Left lung (tissue), 10 donors: ENCODE measurements around the gene CTNNA1. TPM values are rescaled to one million over a fixed set of nuclear protein-coding genes. Genes with fewer than 3 reads are reported as not detected.

ENCODE experiments used
- ATAC-seq: fragments of 200-7000 bp; cut with Tn5 transposase; one replicate; pipeline ENCODE4 v1.9.1; 2020; ENCODE audit warnings: moderate library complexity
- DNase-seq, 4 donors: peaks; one replicate each; pipeline ENCODE4 v3.0.0-alpha.2; 2013 to 2020
- H3K27ac ChIP-seq, 2 donors: fragments of 200-600 bp; sonication (generic) in 1 of 2; one replicate each; pipeline versions ENCODE4 v1.5.0 to v1.8.0; 2020 to 2021
- H3K27me3 ChIP-seq, 2 donors: fragments of 200-600 bp; sonication (generic) in 1 of 2; one replicate each; pipeline versions ENCODE4 v1.5.0 to v1.8.0; 2020 to 2021
- H3K36me3 ChIP-seq, 2 donors: fragments of 200-600 bp; sonication (generic) in 1 of 2; one replicate each; pipeline versions ENCODE4 v1.5.0 to v1.8.0; 2020 to 2021
- H3K4me1 ChIP-seq, 2 donors: fragments of 200-600 bp; one replicate each; pipeline ENCODE4 v1.8.0; 2021
- H3K4me3 ChIP-seq, 2 donors: fragments of 200-600 bp; sonication (generic) in 1 of 2; one replicate each; pipeline versions ENCODE4 v1.5.0 to v1.8.0; 2020 to 2021; ENCODE audit warnings: mild to moderate bottlenecking in 1 of 2
- H3K9me3 ChIP-seq, 2 donors: fragments of 200-600 bp; sonication (generic) in 1 of 2; one replicate each; pipeline versions ENCODE4 v1.5.0 to v1.8.0; 2020 to 2021
- intact Hi-C, 2 donors: fragments of 100-400 bp; cut with DNase I; formaldehyde crosslinking; loops; one replicate each; pipeline versions ENCODE4 v1.11.2 to v1.14.2; 2022
- polyA plus RNA-seq, 6 donors: library from polyadenylated mRNA; unstranded; fragments of 120-200 nt; gene quantifications; one replicate each; pipeline ENCODE4 v1.2.1, GENCODE V29; 2013; ENCODE audit not compliant: insufficient read length in 6 of 6
- total RNA-seq, 2 donors: library from RNA; stranded (reverse); fragmentation: NEBNext Ultra II Directional; extraction: Animal tissue kit (Norgen Biotek cat#: 25700); gene quantifications; one replicate each; pipeline ENCODE4 v1.2.1, GENCODE V29; 2021
- TF ChIP-seq, protein P1 (sequence below), 2 donors: fragments of 200-600 bp; sonication (generic) in 1 of 2; IDR thresholded peaks; one replicate each; pipeline versions ENCODE4 v1.5.0 to v1.8.0; 2021; ENCODE audit warnings: antibody characterized with exemption in 2 of 2
- donor health status: DM: no; HTN: yes; CAD: no.
- donor health status: DM: no; HTN: no; CAD: no.

CTNNA1 gene
- total and polyA plus RNA-seq, 8 donors, result 309 to 443 (median 366) TPM

DNA sequence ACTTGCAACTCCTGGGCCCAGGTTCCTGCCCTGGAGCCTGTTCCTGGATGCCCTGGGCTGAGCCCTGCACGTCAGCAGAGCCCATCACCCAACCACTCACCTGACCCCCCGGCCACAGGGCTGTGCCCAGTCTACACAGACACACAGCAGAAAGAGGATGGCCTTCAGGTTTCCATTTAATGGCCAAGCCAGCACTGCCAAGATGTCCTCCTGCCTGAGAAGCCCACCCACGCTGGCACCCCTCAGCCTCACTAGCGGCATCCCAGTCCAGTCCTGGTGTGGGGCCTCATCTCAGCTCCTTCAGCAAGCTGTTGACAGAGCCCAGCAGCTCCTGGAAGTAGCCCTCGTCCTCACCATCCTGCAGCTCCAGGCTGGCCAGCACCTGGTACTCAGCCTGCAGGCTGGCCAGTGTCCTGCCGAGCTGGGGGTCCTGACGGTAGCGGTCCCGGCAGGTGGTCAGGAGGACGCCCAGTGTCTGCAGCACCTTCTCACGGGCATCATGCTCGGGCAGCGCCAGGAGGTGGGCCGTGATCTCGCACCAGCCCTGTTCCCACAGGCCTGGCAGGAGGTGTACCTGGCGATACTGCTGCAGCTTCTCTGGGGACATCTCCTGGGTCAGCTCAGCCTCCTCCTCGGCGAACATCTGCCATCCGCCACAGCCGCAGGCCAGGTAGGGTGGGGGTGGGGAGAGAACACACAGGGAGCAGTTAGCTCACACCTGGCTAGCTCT lies 193.8 kb downstream of the CTNNA1 start:
- Histone ChIP-seq H3K4me3 (no peak overlapping the region), H3K9me3 (no peaks in the 10 kb centered on the region), H3K36me3 (peaks cover 0 to 25% of the 10 kb centered on the region in 2 donors), H3K4me1 (peaks cover 0 to 3% of the 10 kb centered on the region in 2 donors), H3K27ac (no peak overlapping the region), H3K27me3 (no peaks in the 10 kb centered on the region)
- intact Hi-C loops, result no loop called here
- TF ChIP-seq, protein P1, sequence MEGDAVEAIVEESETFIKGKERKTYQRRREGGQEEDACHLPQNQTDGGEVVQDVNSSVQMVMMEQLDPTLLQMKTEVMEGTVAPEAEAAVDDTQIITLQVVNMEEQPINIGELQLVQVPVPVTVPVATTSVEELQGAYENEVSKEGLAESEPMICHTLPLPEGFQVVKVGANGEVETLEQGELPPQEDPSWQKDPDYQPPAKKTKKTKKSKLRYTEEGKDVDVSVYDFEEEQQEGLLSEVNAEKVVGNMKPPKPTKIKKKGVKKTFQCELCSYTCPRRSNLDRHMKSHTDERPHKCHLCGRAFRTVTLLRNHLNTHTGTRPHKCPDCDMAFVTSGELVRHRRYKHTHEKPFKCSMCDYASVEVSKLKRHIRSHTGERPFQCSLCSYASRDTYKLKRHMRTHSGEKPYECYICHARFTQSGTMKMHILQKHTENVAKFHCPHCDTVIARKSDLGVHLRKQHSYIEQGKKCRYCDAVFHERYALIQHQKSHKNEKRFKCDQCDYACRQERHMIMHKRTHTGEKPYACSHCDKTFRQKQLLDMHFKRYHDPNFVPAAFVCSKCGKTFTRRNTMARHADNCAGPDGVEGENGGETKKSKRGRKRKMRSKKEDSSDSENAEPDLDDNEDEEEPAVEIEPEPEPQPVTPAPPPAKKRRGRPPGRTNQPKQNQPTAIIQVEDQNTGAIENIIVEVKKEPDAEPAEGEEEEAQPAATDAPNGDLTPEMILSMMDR (IDR thresholded peaks at IDR 0.05), result no peak
- DNase-seq (peak in 1 of 4 donors; percentile 54), ATAC-seq (no peak)

DNA sequence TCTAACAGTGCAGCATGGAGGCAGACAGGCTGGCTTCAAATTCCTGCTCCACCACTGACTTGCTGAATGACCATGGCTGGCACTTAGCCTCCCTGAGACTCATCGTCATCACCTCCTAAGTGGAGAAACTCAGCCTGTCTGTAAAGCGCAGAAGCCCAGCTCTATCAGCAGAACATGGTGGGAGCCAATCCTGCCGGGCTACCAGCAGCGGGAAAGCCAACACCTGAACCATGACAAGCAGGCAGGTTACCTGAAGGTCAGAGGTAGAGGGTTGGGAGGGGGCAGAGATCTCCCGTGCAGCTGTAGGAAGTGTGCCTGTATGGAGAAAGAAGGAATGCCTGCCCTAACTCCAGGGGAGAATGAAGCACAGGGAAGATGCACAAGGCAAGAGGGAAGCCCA lies 194.6 kb downstream of the CTNNA1 start:
- ATAC-seq, result no peak
- peaks cover 0 to 25% of the 10 kb centered on the region in 2 donors for H3K36me3 ChIP-seq
- no peaks in the 10 kb centered on the region for H3K27me3 ChIP-seq
- no peak overlapping the region for H3K4me3 ChIP-seq
- TF ChIP-seq, protein P1 (IDR thresholded peaks at IDR 0.05), result no peak
- H3K9me3 ChIP-seq, result no peaks in the 10 kb centered on the region
- no peak overlapping the region for H3K27ac ChIP-seq
- DNase-seq, result no peak
- H3K4me1 ChIP-seq, result peaks cover 4 to 6% of the 10 kb centered on the region in 2 donors
- intact Hi-C loops, result no loop called here

DNA sequence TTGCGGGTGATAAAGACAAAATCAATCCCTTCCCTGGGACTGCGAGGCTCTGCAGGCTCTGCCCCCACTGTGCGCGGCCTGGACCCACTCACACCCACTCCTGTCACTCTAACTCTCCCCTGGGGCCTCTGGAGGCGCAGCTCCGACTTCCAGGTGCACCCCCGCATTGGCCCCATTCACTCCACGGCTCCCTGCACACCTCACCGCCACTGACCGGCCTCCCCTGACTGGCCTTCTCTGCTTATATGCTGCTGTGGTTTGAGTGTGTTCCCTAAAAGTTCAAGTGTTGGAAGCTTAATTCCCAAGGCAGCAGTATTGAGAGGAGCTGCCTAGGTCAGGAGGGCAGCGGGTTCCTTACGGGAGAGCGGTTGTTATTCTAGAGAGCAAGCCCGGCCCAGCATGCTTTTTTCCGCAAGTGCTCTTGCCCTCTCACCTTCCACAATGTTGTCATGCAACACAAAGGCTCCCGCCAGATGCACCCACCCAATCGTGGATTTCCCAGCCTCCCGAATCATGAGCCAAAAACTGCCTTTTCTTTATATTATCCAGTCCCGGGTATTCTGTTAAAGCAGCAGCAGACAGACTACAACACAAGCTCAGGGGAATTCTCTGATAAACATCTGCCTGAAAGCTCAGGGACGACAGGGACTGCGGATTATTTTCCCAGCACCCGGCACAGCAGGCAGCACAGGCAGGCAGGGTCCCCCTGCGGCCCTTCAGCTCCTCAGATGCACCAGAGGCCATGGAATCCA lies 195.4 kb downstream of the CTNNA1 start:
- H3K27me3 ChIP-seq, result no peaks in the 10 kb centered on the region
- peak in 1 of 4 donors; percentile 61 for DNase-seq
- no peak for ATAC-seq
- intact Hi-C loops, result no loop called here
- TF ChIP-seq, protein P1 (IDR thresholded peaks at IDR 0.05), result no peak
- H3K4me1 ChIP-seq, result peaks cover 13 to 14% of the 10 kb centered on the region in 2 donors
- H3K9me3 ChIP-seq, result no peaks in the 10 kb centered on the region
- peaks cover 0 to 25% of the 10 kb centered on the region in 2 donors for H3K36me3 ChIP-seq
- no peak overlapping the region for H3K27ac ChIP-seq
- H3K4me3 ChIP-seq, result no peak overlapping the region

DNA sequence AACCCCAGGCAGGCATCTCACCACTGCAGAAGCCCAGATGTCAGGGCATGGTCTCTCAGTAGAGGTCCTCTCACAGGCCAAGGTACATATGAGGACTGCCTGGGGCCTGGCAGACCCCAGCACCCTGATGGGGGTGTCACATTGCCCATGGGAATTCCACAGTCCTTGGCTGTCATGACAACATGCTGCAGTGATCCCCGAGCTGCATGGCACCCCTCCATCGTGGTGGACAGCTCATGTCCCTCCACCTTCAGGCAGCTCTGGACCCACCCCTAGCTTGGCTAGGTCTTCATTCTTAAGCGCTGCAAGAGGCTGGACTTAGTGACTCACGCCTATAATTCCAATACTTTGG lies 196.0 kb downstream of the CTNNA1 start:
- H3K9me3 ChIP-seq, result no peaks in the 10 kb centered on the region
- peak in 1 of 4 donors; percentile 42 for DNase-seq
- no peak for ATAC-seq
- peaks cover 0 to 25% of the 10 kb centered on the region in 2 donors for H3K36me3 ChIP-seq
- no peak overlapping the region for H3K27ac ChIP-seq
- intact Hi-C loops, result no loop called here
- TF ChIP-seq, protein P1 (IDR thresholded peaks at IDR 0.05), result no peak
- no peak overlapping the region for H3K4me3 ChIP-seq
- H3K27me3 ChIP-seq, result no peaks in the 10 kb centered on the region
- peaks cover 18 to 19% of the 10 kb centered on the region in 2 donors for H3K4me1 ChIP-seq

DNA sequence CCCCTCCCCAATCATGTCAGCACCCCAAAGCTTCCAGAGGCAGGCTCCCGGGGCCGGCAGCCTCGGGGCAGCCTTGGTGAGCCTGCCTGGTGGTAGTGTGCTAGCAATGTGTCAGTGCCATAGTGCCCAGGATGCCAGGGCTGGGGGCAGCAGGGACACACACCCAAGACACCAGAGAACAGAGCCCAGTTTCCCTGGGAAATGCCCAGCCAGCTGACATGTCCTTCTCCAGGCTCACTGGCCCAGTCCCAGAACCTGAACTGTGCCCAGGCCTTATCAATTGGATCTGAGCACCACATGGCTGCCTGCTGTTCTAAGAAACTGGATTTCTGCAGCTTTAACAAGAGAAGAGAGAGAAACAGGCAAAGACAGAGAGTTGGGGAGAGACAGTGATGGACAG lies 196.8 kb downstream of the CTNNA1 start:
- no peak overlapping the region for H3K4me3 ChIP-seq
- TF ChIP-seq, protein P1 (IDR thresholded peaks at IDR 0.05), result no peak
- DNase-seq (peak in 1 of 4 donors; percentile 57), ATAC-seq (no peak)
- H3K27me3 ChIP-seq, result no peaks in the 10 kb centered on the region
- peaks cover 20 to 26% of the 10 kb centered on the region in 2 donors for H3K4me1 ChIP-seq
- intact Hi-C loops, result no loop called here
- no peak overlapping the region for H3K27ac ChIP-seq
- no peaks in the 10 kb centered on the region for H3K9me3 ChIP-seq
- peaks cover 0 to 25% of the 10 kb centered on the region in 2 donors for H3K36me3 ChIP-seq
